IMR-90 (cell line): ENCODE measurements around the gene ANKS4B. TPM values are rescaled to one million over a fixed set of nuclear protein-coding genes. Genes with fewer than 3 reads are reported as not detected.

ENCODE experiments used
- USF2 ChIP-seq: fragments of 150-350 bp; IDR thresholded peaks from 2 replicates; pipeline ENCODE4 v1.6.1; 2017; ENCODE audit warnings: mild to moderate bottlenecking, antibody characterized with exemption, low read length, low read depth
- polyA plus RNA-seq, 3 experiments: library from polyadenylated mRNA; depleted of rRNA; stranded (reverse); fragments of >200 nt; gene quantifications; 2 replicates each; pipeline ENCODE4 v1.2.3, GENCODE V29; 2012; ENCODE audit warnings: low replicate concordance in 1 of 3
- total RNA-seq: library from RNA; depleted of rRNA; stranded (reverse); fragments of >200 nt; gene quantifications from 2 replicates; pipeline ENCODE4 v1.2.3, GENCODE V29; 2012

The ANKS4B gene
- total and polyA plus RNA-seq, 2 of the 4 experiments (the other 2 are of a cell fraction) = not detected

- no peak for TF ChIP-seq USF2
These were observed 43.8 kb downstream of the ANKS4B start (continued) for GRCh38 chr16:21277045-21277926.
